CD14-positive monocyte (primary cell): Measurements from ENCODE around the gene PROSER1. TPM values are rescaled to one million over a fixed set of nuclear protein-coding genes. Genes with fewer than 3 reads are reported as not detected.

Source experiments
- DNase-seq, 3 donors: peaks; one replicate each; pipeline ENCODE4 v3.0.0-alpha.2; 2011 to 2022
- H2AFZ ChIP-seq: 2 replicates; pipeline ENCODE4 v1.6.0; 2012; ENCODE audit warnings: mild to moderate bottlenecking, low read depth, low read length, inconsistent platforms; ENCODE audit not compliant: insufficient read depth, poor library complexity, severe bottlenecking
- H3K27ac ChIP-seq, 2 donors: 1 replicate in 1 of 2; 2 replicates in 1 of 2; pipeline ENCODE4 v1.5.1; 2012 to 2013; ENCODE audit warnings: low read length in 2 of 2, control low read depth in 1 of 2, inconsistent platforms in 1 of 2, low read depth in 1 of 2, mild to moderate bottlenecking in 1 of 2
- H3K27me3 ChIP-seq, 2 donors: one replicate each; pipeline versions ENCODE4 v1.6.0 to v1.6.1; 2011 to 2013; ENCODE audit warnings: low read length in 2 of 2; ENCODE audit not compliant: control insufficient read depth in 2 of 2, insufficient read depth in 2 of 2
- H3K36me3 ChIP-seq, 2 donors: replicated peaks in 1 of 2; 1 replicate in 1 of 2; 2 replicates in 1 of 2; pipeline versions ENCODE4 v1.5.1 to v1.6.1; 2012 to 2013; ENCODE audit warnings: low read length in 2 of 2, control low read depth in 1 of 2, inconsistent platforms in 1 of 2, mild to moderate bottlenecking in 1 of 2; ENCODE audit not compliant: insufficient read depth in 2 of 2, control insufficient read depth in 1 of 2
- H3K4me1 ChIP-seq, 2 donors: 1 replicate in 1 of 2; 2 replicates in 1 of 2; pipeline versions ENCODE4 v1.5.1 to v1.6.1; 2012 to 2013; ENCODE audit warnings: low read length in 2 of 2, control low read depth in 1 of 2, inconsistent platforms in 1 of 2, mild to moderate bottlenecking in 1 of 2, moderate library complexity in 1 of 2; ENCODE audit not compliant: insufficient read depth in 2 of 2, control insufficient read depth in 1 of 2
- H3K4me2 ChIP-seq: replicated peaks from 2 replicates; pipeline ENCODE3; 2012; ENCODE audit warnings: low read length, moderate library complexity, mild to moderate bottlenecking; ENCODE audit not compliant: poor library complexity, severe bottlenecking; ENCODE audit errors: extremely low read depth
- H3K4me3 ChIP-seq, 3 experiments: fragments of 200-600 bp in 1 of 3; sonication (generic) in 1 of 3; replicated peaks in 1 of 3; 1 replicate in 2 of 3; 2 replicates in 1 of 3; pipeline ENCODE4 v1.5.1; 2011 to 2013; ENCODE audit warnings: low read length in 3 of 3, mild to moderate bottlenecking in 3 of 3, control low read depth in 2 of 3, low read depth in 2 of 3, inconsistent platforms in 1 of 3, moderate library complexity in 1 of 3
- H3K79me2 ChIP-seq: 2 replicates; pipeline ENCODE4 v1.6.0; 2012; ENCODE audit warnings: mild to moderate bottlenecking, control low read depth, inconsistent platforms, low read length, moderate library complexity; ENCODE audit not compliant: insufficient read depth
- H3K9ac ChIP-seq: 2 replicates; pipeline ENCODE4 v1.6.0; 2017; ENCODE audit warnings: low read length, mild to moderate bottlenecking; ENCODE audit not compliant: insufficient read depth, poor library complexity, severe bottlenecking
- H3K9me3 ChIP-seq, 2 donors: replicated peaks in 1 of 2; 1 replicate in 1 of 2; 2 replicates in 1 of 2; pipeline versions ENCODE4 v1.5.1 to v1.6.1; 2012 to 2013; ENCODE audit warnings: low read length in 2 of 2, control low read depth in 1 of 2; ENCODE audit not compliant: control insufficient read depth in 1 of 2, insufficient read depth in 1 of 2
- H4K20me1 ChIP-seq: 2 replicates; pipeline ENCODE4 v1.6.0; 2012; ENCODE audit warnings: mild to moderate bottlenecking, low read length, control low read depth, moderate library complexity; ENCODE audit not compliant: insufficient read depth
- H3K27ac Mint-ChIP-seq, 7 donors: one replicate each; pipeline ENCODE4 v1.8.0; 2020; ENCODE audit warnings: mild to moderate bottlenecking in 7 of 7, mixed read lengths in 7 of 7, moderate library complexity in 6 of 7, inconsistent platforms in 2 of 7
- H3K27me3 Mint-ChIP-seq, 3 donors: one replicate each; pipeline ENCODE4 v1.8.0; 2021 to 2022; ENCODE audit warnings: low read depth in 3 of 3, mild to moderate bottlenecking in 3 of 3, mixed read lengths in 3 of 3, moderate library complexity in 3 of 3, inconsistent platforms in 1 of 3
- H3K36me3 Mint-ChIP-seq, 2 donors: one replicate each; pipeline ENCODE4 v1.8.0; 2020; ENCODE audit warnings: mixed read lengths in 2 of 2, inconsistent platforms in 1 of 2, mild to moderate bottlenecking in 1 of 2
- H3K4me1 Mint-ChIP-seq: one replicate; pipeline ENCODE4 v1.8.0; 2020; ENCODE audit warnings: mild to moderate bottlenecking, mixed read lengths
- H3K4me3 Mint-ChIP-seq, 2 donors: one replicate each; pipeline ENCODE4 v1.8.0; 2020; ENCODE audit warnings: mild to moderate bottlenecking in 2 of 2, mixed read lengths in 2 of 2, moderate library complexity in 1 of 2
- H3K9me3 Mint-ChIP-seq, 7 donors: one replicate each; pipeline ENCODE4 v1.8.0; 2020 to 2022; ENCODE audit warnings: mixed read lengths in 7 of 7, mild to moderate bottlenecking in 6 of 7, moderate library complexity in 6 of 7, inconsistent platforms in 2 of 7
- CTCF ChIP-seq: fragments of 200-600 bp; IDR thresholded peaks from one replicate; pipeline ENCODE4 v1.8.0; 2022; ENCODE audit warnings: antibody characterized with exemption, mild to moderate bottlenecking
- whole genome bisulfite sequencing: methylation state at CpG from one replicate; pipeline ENCODE4 v1.1.5; 2013; ENCODE audit warnings: missing lambda C conversion rate; ENCODE audit not compliant: insufficient coverage; 5-methylcytosine and 5-hydroxymethylcytosine counted together
- intact Hi-C, 2 donors: fragments of 100-400 bp; cut with micrococcal nuclease; formaldehyde crosslinking; loops; one replicate each; pipeline versions ENCODE4 v1.15.0 to v1.15.1; 2023
- polyA plus RNA-seq, 3 donors: library from polyadenylated mRNA; depleted of rRNA in 1 of 3; unstranded in 2 of 3; stranded (reverse) in 1 of 3; fragments of 300-500 nt in 2 of 3; fragments of >200 nt in 1 of 3; fragmentation: Illumina TruSeq in 2 of 3; gene quantifications; 1 replicate in 2 of 3; 2 replicates in 1 of 3; pipeline ENCODE4 v1.2.3, GENCODE V29; 2012 to 2021

PROSER1 gene
- polyA plus RNA-seq, 3 donors: 4.6 to 28.5 (median 9.1) TPM

DNA sequence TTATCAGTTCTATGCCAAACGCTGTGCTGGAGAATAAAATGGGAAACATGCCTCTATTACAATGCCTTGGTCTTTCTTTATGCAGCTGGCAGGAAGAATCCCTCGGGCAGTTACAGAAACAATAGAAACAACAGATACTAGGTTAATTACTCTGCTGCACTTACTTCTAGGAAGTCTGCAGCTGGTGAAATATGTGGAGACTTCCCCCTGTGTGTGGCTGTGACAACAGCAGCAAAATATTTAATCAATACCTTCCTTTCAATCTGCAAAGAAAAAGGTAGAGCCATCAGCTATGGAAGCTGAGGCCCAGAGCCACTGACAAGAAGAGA, 57.2 kb downstream of the PROSER1 start:
- no peaks in the 10 kb centered on the region for H3K4me1 Mint-ChIP-seq
- H3K4me3 ChIP-seq: no peak overlapping the region

DNA sequence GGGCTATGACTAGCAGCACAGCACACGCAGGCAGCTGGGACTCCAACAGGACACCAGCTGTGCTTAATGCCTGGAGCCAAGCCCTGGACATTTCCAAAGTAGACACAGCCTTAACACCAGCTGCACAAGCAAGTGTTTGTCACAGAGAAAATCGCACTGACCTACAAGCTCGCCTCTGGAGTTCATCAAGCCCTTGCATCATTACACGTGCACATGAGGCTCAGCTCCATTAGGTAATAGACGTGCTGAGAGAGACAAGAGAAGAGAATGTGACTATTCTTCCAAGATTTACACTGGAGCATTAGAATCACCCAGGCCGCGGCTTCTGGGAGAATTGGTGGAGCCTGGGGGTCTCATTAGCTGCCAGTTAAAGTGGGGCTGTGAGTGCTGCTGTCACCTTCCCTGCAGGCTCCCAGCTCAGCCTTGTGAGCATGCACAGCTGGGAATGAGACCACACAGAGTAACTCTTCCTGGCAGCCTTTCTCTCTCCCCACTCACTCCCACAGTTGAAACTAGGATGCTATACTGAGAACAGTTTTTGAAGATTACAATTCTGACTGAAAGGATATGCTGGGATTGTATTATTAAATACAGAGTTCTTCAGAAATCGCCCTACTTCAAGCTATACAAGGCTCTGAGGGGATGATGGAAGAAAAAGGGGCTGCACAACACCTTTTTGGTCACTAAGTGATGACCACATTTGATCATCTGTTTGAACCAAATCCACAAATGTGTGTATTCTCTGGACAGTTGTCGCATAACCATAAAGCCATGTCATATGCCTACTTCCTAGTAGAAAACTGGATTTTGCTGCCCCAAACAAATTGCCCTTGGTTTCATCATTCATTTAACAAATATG, 57.8 kb downstream of the PROSER1 start:
- no peaks in the 10 kb centered on the region for H3K4me1 Mint-ChIP-seq
- no peaks in the 10 kb centered on the region for H3K36me3 ChIP-seq
- no peaks in the 10 kb centered on the region for H3K4me1 ChIP-seq
- no peak overlapping the region for H3K9ac ChIP-seq
- no peaks in the 10 kb centered on the region for H3K36me3 Mint-ChIP-seq
- H4K20me1 ChIP-seq: no peaks in the 10 kb centered on the region
- no peak overlapping the region for H3K4me3 Mint-ChIP-seq
- H3K27ac Mint-ChIP-seq: no peak overlapping the region
- intact Hi-C loops: no loop called here
- peaks cover 0 to 3% of the 10 kb centered on the region in 2 donors for H3K9me3 ChIP-seq
- no peak overlapping the region for H3K4me2 ChIP-seq
- 88% methylated on average over 3 of the region's 9 CpGs for WGBS
- no peak overlapping the region for H3K27ac ChIP-seq
- no peak for DNase-seq
- TF ChIP-seq CTCF: no peak
- H3K27me3 Mint-ChIP-seq: peaks cover 0 to 8% (median 0%) of the 10 kb centered on the region in 3 donors
- no peak overlapping the region for H3K4me3 ChIP-seq
- H3K79me2 ChIP-seq: no peaks in the 10 kb centered on the region
- no peaks in the 10 kb centered on the region for H3K27me3 ChIP-seq
- no peak overlapping the region for H2AFZ ChIP-seq
- peaks cover 0 to 13% (median 7%) of the 10 kb centered on the region in 7 donors for H3K9me3 Mint-ChIP-seq

More for the DNA sequence above, 57.2 kb downstream of the PROSER1 start:
- Mint-ChIP-seq H3K9me3 (peaks cover 0 to 13% (median 7%) of the 10 kb centered on the region in 7 donors), H3K36me3 (no peaks in the 10 kb centered on the region), H3K27ac (no peak overlapping the region), H3K27me3 (peaks cover 0 to 8% (median 0%) of the 10 kb centered on the region in 3 donors), H3K4me3 (no peak overlapping the region)
- Histone ChIP-seq H3K4me2 (no peak overlapping the region), H4K20me1 (no peaks in the 10 kb centered on the region), H3K9ac (no peak overlapping the region), H3K9me3 (peaks cover 0 to 3% of the 10 kb centered on the region in 2 donors), H2AFZ (no peak overlapping the region), H3K4me1 (no peaks in the 10 kb centered on the region), H3K79me2 (no peaks in the 10 kb centered on the region), H3K36me3 (no peaks in the 10 kb centered on the region), H3K27ac (no peak overlapping the region), H3K27me3 (no peaks in the 10 kb centered on the region)
- intact Hi-C loops: no loop called here
- WGBS: no CpG with 5 or more reads among the region's 2 CpGs
- TF ChIP-seq CTCF: no peak
- no peak for DNase-seq
